Skin of body (tissue), 2 donors: ENCODE data around the gene FAM13A. TPM values are rescaled to one million over a fixed set of nuclear protein-coding genes. Genes with fewer than 3 reads are reported as not detected.
"Not testable (repeated sequence)": the region's sequence is repeated elsewhere in the genome, so short reads cannot be mapped to it uniquely, and the experiment has no call there.

Experiments used
- DNase-seq: peaks from one replicate; lab custom pipeline; 2025; lab: John Stamatoyannopoulos, UW
- total RNA-seq: library from RNA; depleted of rRNA; stranded (reverse); fragments of >200 nt; gene quantifications from one replicate; pipeline ENCODE4 v1.2.3, GENCODE V29; 2014

FAM13A gene
- total RNA-seq, 1 donor from 2014 or later = 71.2 TPM

DNA sequence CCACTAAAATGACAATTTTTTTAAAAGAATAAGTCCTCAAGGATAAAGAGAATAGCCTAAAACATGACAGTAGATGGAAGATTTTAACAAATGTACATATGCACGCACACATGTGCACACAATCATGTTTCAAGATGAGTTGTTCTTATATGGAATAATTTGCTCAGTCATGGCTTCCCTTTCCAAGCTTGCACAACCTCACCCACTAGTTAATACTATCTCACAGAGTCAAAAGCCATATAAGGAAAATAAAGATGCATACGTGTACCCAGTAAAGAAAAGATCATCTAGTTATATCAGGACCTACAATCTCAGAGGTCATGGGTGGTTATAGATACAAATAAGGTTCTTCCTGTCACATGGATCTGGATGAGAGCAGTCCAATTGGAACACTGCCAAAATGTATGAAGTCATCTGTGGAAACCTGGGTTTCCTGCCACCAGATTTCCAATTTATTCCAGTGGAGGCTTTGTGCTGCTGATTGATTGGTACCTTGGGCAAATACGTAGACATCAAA is 56.1 kb downstream of the FAM13A start:
- DNase-seq = no peak

DNA sequence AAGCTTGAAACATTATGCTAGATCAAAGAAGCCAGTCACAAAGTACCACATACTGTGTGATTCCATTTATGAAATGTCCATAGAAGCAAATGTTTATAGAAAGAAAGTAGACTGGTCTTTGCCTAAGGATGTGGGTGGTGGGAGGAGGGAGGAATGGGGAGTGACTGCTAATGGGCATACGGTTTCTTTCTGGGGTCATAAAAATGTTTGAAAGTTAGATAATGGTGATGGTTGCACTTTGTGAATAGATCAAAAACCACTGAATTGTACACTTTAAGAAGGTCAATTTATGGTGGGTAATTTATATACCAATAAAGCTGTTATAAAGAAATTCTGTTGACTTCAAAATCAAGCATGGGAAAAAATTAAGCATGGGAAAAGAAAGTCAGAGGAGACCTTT is 56.6 kb downstream of the FAM13A start:
- DNase-seq = no peak

DNA sequence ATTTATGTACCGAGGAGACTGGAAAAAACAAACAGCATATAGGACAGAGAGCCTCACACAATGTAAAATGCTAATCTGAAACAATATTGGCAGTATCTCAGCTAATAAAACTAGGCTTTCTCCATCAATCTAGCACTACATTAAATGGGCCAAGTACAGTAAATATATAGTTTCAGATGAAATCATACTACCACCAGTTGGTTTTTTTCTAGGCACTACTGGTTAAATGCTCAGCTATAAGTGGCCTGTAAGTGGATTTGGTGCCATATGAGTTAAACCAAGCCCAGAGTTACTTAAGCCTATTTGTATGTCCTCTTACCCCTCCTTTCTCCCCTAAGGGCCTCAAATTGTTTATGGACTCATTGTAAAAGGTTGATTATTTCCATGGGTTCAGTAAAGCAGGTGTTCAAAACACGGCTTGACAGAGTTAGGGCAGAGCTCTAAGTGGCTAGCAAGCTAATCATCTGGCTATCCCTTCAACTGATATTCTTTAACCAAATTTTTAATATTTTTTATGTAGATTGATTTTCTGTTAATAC is 57.5 kb downstream of the FAM13A start:
- no peak for DNase-seq

DNA sequence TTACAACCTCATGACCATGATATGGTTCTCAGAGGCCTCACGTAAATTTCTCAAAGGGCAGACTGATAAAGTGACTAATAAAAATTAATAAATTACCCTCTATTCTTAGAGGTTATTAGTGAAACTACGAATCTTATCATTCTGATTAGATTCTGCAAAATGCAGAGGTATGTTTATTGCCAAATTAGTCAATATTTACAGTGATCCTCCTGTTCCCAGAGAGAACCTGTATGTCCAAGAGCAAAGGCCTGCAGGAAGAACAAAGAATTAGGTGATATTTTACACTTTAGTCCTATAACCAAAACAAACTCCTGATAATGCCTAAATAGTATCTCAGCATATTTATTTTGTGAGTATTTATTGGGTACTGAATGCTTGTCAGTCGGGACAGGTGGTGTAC is 58.1 kb downstream of the FAM13A start:
- no peak for DNase-seq

DNA sequence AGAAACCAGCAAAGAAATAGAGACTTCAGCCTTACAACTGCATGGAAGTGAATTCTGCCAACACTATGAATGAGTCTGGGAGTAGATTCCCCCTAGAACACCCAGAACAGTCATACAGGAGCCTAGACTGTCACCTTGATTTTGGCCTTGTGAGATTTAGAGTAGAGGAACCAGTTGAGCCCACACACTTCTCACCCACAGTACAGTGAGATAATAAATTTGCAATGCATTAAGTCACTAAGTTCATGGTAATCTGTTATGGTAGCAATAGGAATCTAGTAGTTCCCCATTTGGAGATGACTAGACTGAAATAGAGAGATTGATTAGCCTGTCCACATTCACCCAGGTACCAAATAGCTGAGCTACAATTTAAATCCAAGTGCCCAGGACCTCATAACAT is 59.0 kb downstream of the FAM13A start:
- no peak for DNase-seq

GRCh38 chr4:88995874-88996273 is 61.1 kb downstream of the FAM13A start:
- no peak for DNase-seq

DNA sequence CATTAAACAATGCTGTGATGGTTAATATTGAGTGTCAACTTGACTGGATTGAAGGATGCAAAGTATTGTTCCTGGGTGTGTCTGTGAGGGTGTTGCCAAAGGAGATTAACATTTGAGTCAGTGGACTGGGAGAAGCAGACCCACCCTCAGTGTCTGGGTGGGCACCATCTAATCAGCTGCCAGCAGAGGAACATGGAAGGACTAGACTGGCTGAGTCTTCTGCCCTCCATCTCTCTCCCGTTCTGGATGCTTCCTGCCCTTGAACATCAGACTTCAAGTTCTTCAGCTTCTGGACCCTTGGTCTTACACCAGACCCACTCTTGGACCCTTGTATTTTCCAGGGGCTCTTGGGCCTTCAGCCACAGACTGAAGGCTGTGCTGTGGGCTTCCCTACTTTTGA is 61.7 kb downstream of the FAM13A start:
- not testable (repeated sequence) for DNase-seq

GRCh38 chr4:88993246-88993645 is 63.7 kb downstream of the FAM13A start:
- no peak for DNase-seq

- DNase-seq = no peak
These were observed 65.2 kb downstream of the FAM13A start for GRCh38 chr4:88991746-88992145.

DNA sequence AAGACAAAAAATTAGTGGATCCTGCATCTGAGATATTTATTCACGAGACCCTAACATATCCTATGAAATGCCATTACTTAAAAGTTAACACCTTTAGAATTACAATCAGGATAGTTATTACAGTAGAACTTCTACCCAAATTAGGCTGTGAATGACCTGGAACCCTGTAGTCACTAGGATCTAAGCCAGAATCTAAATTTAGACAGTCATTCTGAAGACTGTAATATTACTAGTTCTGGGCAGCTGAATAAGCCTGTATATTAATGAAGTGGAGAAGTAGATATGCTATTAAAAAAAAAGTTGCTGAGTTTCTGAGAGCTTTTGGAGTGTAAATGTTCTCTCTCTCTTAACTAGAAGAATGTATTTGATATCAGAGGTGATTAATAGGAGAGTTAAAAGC is 67.0 kb downstream of the FAM13A start:
- no peak for DNase-seq

DNA sequence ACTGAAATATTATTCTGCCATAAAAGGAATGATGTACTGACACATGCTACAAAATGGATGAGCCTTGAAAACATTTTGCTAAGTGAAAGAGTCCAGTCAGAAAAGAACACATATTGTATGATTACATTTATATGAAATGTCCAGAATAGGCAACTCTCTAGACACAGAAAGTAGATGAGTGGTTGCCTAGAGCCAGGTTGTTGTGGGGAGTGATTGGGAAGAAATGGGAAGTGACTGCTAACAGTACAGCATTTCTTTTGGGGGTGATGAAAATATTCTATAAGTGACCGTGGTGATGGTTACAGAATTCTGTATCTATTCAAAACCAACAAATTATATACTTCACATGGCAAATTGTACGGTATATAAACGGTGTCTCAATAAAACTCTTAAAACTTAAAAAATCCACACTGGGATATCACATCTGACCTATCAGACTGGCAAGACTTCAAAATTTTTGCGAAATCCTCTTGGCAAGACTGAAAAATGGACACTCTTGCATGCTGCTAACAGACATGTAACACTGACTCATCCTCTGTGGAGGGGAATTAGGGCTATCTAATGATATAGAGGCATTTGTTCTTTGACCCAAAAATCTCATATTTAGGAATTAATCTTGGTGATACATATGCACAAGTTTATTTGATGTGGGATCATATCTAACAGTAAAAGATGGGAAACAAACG is 71.8 kb downstream of the FAM13A start:
- no peak for DNase-seq

- no peak for DNase-seq
These were observed 74.2 kb downstream of the FAM13A start for GRCh38 chr4:88982757-88983156.

- no peak for DNase-seq
These were observed 75.0 kb downstream of the FAM13A start for GRCh38 chr4:88981993-88982392.

GRCh38 chr4:88981556-88981955 is 75.4 kb downstream of the FAM13A start:
- no peak for DNase-seq

- no peak for DNase-seq
These were observed 77.7 kb downstream of the FAM13A start for GRCh38 chr4:88979276-88979675.

GRCh38 chr4:88976775-88977035 is 80.3 kb downstream of the FAM13A start:
- no peak for DNase-seq

DNA sequence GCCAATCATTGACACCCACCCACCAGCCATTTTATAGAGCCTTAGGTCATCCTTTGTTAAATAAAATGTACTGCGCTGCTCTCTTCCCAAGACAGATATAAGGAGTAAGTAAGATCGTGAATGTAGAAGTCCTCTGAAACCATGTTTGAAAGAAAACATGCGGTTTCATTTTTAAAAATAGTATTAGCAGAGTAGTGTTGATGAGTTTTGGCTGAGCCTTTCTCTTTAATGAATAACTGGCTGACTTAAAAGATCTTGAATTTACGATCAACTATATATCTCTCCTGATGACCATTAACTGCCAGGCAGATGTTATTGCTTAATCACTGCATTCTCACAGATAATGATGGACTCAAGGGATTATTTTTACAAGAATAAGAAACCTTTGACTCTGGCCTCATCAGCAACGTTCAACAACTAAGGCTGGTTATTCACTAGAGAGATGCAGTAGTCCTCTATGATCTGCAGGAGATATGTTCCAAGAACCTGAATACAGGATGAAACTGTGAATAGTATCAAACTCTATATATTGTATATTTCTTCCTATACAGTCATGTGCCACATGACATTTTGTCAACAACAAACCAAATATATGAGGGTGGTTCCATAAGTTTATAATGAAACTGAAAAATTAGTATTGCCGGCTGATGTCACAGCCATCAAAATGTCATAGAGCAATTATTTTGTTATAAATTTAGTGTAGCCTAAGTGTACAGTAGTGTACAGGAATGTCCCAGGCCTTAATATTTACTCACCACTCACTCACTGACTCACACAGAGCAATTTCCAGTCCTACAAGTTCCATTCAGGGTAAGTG is 80.8 kb downstream of the FAM13A start:
- no peak for DNase-seq

DNA sequence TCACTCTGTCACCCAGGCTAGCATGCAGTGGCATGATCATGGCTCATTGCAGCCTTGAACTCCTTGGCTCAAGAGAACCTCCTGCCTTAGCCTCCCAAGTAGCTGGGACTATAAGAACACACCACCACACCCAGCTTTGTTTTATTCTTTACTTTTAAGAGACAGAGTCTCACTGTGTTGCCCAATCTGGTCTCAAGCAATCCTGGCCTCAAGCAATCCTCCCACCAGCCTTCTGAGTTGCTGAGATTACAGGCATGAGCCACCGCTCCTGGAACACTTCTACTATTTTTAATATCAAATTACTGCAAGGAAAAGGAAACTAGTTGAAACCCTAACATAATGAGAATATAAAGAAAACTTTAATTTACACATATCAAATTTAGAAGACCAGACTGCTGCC is 85.4 kb downstream of the FAM13A start:
- DNase-seq = no peak

- DNase-seq = no peak
These were observed 87.2 kb downstream of the FAM13A start for GRCh38 chr4:88969746-88970145.

DNA sequence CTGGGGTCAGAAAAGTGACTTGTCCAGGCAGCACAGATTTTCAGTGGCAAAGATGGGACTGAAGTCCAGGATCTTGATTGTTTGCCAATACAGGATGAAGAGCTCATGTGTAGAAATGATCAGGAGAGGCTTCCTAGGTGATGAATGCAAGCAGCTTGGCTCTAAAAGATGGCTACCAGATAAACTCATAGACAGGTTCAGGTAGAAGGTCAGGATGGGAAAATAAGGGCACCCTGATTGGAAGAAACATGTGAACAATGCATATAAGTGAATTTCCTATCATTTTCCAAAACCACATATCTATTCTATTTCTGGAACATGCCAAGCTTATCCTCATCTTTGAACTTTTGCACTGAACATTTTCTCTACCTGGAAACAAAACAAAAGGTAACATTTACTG is 87.7 kb downstream of the FAM13A start:
- DNase-seq = no peak

- DNase-seq = no peak
These were observed 89.1 kb downstream of the FAM13A start for GRCh38 chr4:88967883-88968331.

DNA sequence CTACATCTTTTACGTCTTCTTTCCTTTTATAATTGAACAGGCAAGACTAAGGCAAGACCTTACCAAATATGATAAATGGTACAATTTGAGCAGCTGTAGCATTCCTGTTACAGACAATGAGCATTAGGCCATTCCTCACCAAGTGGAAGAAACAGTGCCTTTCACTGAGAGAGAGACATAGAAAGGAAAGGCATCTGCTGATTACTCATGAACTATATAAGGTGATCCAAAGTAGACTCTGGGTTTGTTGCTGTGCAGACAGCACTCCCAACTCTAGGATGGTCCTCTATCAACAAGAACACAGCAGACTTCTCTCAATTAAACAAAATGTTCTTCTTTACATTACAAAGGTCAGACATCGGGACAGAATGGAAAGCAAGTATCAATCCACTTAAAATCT is 91.9 kb downstream of the FAM13A start:
- no peak for DNase-seq

DNA sequence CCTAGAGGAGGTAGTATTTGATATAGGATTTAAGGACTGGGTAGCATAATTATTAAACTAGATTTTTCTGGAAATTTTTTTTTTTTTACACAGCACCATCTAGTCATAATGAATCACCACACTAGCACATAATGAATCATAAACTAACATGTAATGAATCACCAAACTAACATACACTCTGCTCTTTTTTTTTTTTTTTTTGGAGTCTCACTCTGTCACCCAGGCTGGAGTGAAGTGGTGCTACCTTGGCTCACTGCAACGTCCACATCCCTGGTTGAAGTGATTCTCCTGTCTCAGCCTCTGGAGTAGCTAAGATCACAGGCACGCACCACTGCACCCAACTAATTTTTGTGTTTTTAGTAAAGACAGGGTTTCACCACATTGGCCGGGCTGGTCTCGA is 92.5 kb downstream of the FAM13A start:
- DNase-seq = no peak
